Measurements from ENCODE around the gene SMYD1. TPM values are rescaled to one million over a fixed set of nuclear protein-coding genes. Genes with fewer than 3 reads are reported as not detected.

The SMYD1 gene
- total and polyA plus RNA-seq, 2 donors (not counting 3 experiments of a cell fraction or from before 2014, with no cell fraction given) = not detected

DNA sequence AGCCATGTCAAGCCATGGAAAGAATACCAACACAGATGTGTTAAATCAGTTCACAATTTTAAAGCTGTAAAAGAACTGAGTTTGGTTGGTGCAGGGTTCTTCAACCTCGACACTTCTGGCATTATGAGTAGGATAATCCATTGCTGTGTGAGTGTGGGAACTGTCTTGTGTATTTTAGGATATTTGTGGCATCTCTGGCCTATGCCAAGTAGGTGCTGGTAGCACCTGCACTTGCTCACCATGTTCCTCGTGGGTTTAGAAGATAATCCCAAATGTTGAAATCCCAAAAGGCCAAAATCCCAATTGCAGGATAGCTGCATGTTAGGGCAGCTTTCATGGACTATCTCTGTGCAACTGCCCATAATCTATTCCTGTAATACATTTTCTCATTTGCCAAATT is 15.8 kb upstream of the SMYD1 start:
- H3K27ac ChIP-seq (ENCODE audit: insufficient read depth, low read depth, low read length) = no peak overlapping the region
- TF ChIP-seq GATA2 (IDR thresholded peaks at IDR 0.05; ENCODE audit: insufficient read depth, insufficient read length, low read depth, low read length) (no peak), POLR2AphosphoS5 (IDR thresholded peaks at IDR 0.05; ENCODE audit: insufficient read depth, low read depth, low read length) (peak; percentile 22), JUN (IDR thresholded peaks at IDR 0.05; ENCODE audit: borderline replicate concordance, insufficient read depth, insufficient read length, low read depth) (no peak), FOS (IDR thresholded peaks at IDR 0.05; ENCODE audit: borderline replicate concordance, insufficient read depth, low read length) (no peak)
- ChIA-PET CTCF (interaction anchor here (4.1 kb wide), 1 partner anchor 8 kb away, joined by 20 read pairs; no protein-coding TSS in a partner anchor), POLR2A (no interaction called here)
- dilution Hi-C loops (cut with MboI; ENCODE audit: extremely low pct_ligation_motif_present, low sequenced_read_pairs) (no loop called here), intact Hi-C loops (cut with micrococcal nuclease) (no loop called here)
- no peaks in the 10 kb centered on the region for H3K9me3 ChIP-seq (replicated peaks; ENCODE audit: control insufficient read depth, insufficient read depth, low read length)
- H3K9ac ChIP-seq (replicated peaks; ENCODE audit: extremely low read depth, insufficient read depth, low read length) = no peak overlapping the region
- H3K4me3 ChIP-seq (replicated peaks in 1 of 3; ENCODE audit: insufficient read depth in 1 of 3, low read depth in 1 of 3, low read length in 3 of 3) = no peak overlapping the region
- peaks cover 30% of the 10 kb centered on the region for H3K79me2 ChIP-seq (ENCODE audit: control insufficient read depth, insufficient read depth, low read length)
- BruUV-seq (replicated peaks) = no TSS peak
- no peaks in the 10 kb centered on the region for H3K27me3 ChIP-seq (ENCODE audit: control insufficient read depth in 2 of 2, insufficient read depth in 2 of 2, low read length in 2 of 2)
- no peaks in the 10 kb centered on the region for H3K9me1 ChIP-seq (replicated peaks; ENCODE audit: control insufficient read depth, extremely low read depth, insufficient read depth, low read length)
- peaks cover 22% of the 10 kb centered on the region for H3K4me1 ChIP-seq (ENCODE audit: control insufficient read depth, extremely low read depth, insufficient read depth, low read length)
- DNase-seq (ENCODE audit: low read depth, low spot score) = no peak
- H4K20me1 ChIP-seq (replicated peaks; ENCODE audit: control insufficient read depth, extremely low read depth, insufficient read depth, low read length) = no peaks in the 10 kb centered on the region
- H3K36me3 ChIP-seq (ENCODE audit: control insufficient read depth in 2 of 2, extremely low read depth in 1 of 2, insufficient read depth in 2 of 2, low read length in 2 of 2) = no peaks in the 10 kb centered on the region
- no peak overlapping the region for H3K4me2 ChIP-seq (ENCODE audit: insufficient read depth, low read length)
- no peak overlapping the region for H2AFZ ChIP-seq (ENCODE audit: low read depth, low read length)
- no peak for FAIRE-seq

DNA sequence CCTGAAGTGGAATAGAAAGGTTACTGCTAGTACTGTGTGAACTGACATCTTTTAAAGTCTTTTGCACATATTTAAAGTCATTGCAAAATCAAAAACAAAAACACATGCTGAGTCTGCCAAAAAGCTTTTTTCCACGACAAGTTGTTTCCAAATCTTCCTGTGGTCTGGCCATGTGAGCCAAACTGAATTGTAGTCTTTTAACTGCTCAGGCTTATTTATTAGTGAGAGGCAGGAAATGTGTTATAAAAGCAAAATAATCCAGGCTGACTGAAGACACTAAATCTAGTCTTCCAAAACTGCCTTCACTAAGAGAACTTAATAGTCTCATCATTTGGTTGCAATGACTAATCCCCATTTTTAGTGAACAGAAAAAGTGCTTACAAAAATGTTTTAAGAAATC is 14.3 kb upstream of the SMYD1 start:
- Histone ChIP-seq H3K27me3 (ENCODE audit: control insufficient read depth in 2 of 2, insufficient read depth in 2 of 2, low read length in 2 of 2) (no peaks in the 10 kb centered on the region), H3K36me3 (ENCODE audit: control insufficient read depth in 2 of 2, extremely low read depth in 1 of 2, insufficient read depth in 2 of 2, low read length in 2 of 2) (no peaks in the 10 kb centered on the region), H3K9ac (replicated peaks; ENCODE audit: extremely low read depth, insufficient read depth, low read length) (no peak overlapping the region), H3K9me3 (replicated peaks; ENCODE audit: control insufficient read depth, insufficient read depth, low read length) (no peaks in the 10 kb centered on the region), H3K4me3 (replicated peaks in 1 of 3; ENCODE audit: insufficient read depth in 1 of 3, low read depth in 1 of 3, low read length in 3 of 3) (peak overlapping the region in 1 of 3 experiments; percentile 12), H3K79me2 (ENCODE audit: control insufficient read depth, insufficient read depth, low read length) (peaks cover 30% of the 10 kb centered on the region), H2AFZ (ENCODE audit: low read depth, low read length) (no peak overlapping the region), H3K4me1 (ENCODE audit: control insufficient read depth, extremely low read depth, insufficient read depth, low read length) (peaks cover 22% of the 10 kb centered on the region), H3K9me1 (replicated peaks; ENCODE audit: control insufficient read depth, extremely low read depth, insufficient read depth, low read length) (no peaks in the 10 kb centered on the region), H3K4me2 (ENCODE audit: insufficient read depth, low read length) (peak overlapping the region; percentile 99), H4K20me1 (replicated peaks; ENCODE audit: control insufficient read depth, extremely low read depth, insufficient read depth, low read length) (no peaks in the 10 kb centered on the region), H3K27ac (ENCODE audit: insufficient read depth, low read depth, low read length) (no peak overlapping the region)
- DNase-seq (ENCODE audit: low read depth, low spot score) = peak; percentile 34
- FAIRE-seq = no peak
- no TSS peak for BruUV-seq (replicated peaks)
- dilution Hi-C loops (cut with MboI; ENCODE audit: extremely low pct_ligation_motif_present, low sequenced_read_pairs) (no loop called here), intact Hi-C loops (cut with micrococcal nuclease) (no loop called here)
- no peak for TF ChIP-seq GATA2 (IDR thresholded peaks at IDR 0.05; ENCODE audit: insufficient read depth, insufficient read length, low read depth, low read length)
- TF ChIP-seq EZH2 (IDR thresholded peaks at IDR 0.05; ENCODE audit: borderline replicate concordance, low read depth, low read length, severe bottlenecking) = no peak
- TF ChIP-seq JUN (IDR thresholded peaks at IDR 0.05; ENCODE audit: borderline replicate concordance, insufficient read depth, insufficient read length, low read depth) = no peak
- no peak for TF ChIP-seq MYC (IDR thresholded peaks at IDR 0.05; ENCODE audit: low read depth, low read length)
- TF ChIP-seq FOS (IDR thresholded peaks at IDR 0.05; ENCODE audit: borderline replicate concordance, insufficient read depth, low read length) = no peak
- TF ChIP-seq, protein P1, sequence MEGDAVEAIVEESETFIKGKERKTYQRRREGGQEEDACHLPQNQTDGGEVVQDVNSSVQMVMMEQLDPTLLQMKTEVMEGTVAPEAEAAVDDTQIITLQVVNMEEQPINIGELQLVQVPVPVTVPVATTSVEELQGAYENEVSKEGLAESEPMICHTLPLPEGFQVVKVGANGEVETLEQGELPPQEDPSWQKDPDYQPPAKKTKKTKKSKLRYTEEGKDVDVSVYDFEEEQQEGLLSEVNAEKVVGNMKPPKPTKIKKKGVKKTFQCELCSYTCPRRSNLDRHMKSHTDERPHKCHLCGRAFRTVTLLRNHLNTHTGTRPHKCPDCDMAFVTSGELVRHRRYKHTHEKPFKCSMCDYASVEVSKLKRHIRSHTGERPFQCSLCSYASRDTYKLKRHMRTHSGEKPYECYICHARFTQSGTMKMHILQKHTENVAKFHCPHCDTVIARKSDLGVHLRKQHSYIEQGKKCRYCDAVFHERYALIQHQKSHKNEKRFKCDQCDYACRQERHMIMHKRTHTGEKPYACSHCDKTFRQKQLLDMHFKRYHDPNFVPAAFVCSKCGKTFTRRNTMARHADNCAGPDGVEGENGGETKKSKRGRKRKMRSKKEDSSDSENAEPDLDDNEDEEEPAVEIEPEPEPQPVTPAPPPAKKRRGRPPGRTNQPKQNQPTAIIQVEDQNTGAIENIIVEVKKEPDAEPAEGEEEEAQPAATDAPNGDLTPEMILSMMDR (IDR thresholded peaks at IDR 0.05; ENCODE audit: extremely low read depth in 1 of 2, insufficient read depth in 1 of 2, low read depth in 1 of 2, low read length in 2 of 2) = no peak
- no peak for TF ChIP-seq POLR2A (IDR thresholded peaks at IDR 0.05; ENCODE audit: low read depth, low read length)
- TF ChIP-seq, protein P2, sequence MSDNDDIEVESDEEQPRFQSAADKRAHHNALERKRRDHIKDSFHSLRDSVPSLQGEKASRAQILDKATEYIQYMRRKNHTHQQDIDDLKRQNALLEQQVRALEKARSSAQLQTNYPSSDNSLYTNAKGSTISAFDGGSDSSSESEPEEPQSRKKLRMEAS (IDR thresholded peaks at IDR 0.05; ENCODE audit: insufficient read depth, insufficient read length) = no peak
- no peak for TF ChIP-seq POLR2AphosphoS5 (IDR thresholded peaks at IDR 0.05; ENCODE audit: insufficient read depth, low read depth, low read length)
- ChIA-PET POLR2A (no interaction called here), CTCF (interaction anchor here (1.0 kb wide), 1 partner anchor 107 kb away, joined by 3 read pairs; no protein-coding TSS in a partner anchor)
